SK-N-DZ (cell line): ENCODE results near the gene C3orf20.

Experiments used
- DNase-seq: peaks from one replicate; pipeline ENCODE4 v3.0.0-alpha.2; 2015; ENCODE audit warnings: low spot score

The C3orf20 gene

GRCh38 chr3:14810801-14811661, 136.1 kb downstream of the C3orf20 start:
- DNase-seq = no peak

DNA sequence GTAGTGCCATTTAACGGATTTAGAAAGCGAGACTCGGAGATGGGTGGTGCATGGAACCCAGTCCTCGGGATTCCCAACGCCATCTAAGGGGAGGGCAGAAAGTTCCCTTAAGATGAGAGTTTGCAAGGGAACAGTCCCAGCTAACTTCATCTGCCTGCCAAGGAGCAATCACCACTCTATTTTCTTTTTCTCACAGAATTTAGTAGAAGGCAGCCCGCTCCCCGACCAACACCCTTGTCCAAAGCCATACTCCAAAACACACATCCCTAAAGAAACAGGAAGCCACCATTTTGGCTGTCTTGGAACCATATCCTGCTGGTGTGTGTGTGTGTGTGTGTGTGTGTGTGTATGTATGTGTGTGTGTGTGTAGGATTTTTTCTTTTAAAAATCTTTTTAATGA, 136.7 kb downstream of the C3orf20 start:
- no peak for DNase-seq

GRCh38 chr3:14812196-14812790, 137.4 kb downstream of the C3orf20 start:
- DNase-seq = no peak

DNA sequence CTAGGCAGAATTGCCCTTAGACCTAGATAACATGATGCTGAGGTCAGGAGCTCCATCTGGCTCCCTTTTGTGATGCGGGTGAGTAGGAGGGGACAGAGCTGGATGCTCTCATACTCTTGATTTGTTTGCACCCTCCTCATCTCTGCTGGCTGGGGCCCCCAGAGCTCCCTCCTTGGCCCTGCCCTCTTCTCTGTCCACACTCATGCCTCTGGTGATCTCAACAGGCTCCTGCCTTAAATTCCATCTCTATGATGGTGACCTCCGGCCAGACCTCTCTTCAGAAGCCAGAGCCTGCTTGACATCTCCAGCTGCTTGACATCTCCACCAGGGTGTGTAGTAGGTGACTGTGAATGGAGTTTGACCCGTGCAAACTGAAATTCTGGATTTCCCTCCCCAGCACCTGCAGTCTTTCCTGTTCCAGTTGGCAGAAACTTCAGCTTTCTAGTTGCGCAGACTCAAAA, 139.5 kb downstream of the C3orf20 start:
- DNase-seq = no peak

- DNase-seq = no peak
Observed at GRCh38 chr3:14816359-14816758, 141.4 kb downstream of the C3orf20 start.

GRCh38 chr3:14818804-14819500, 144.0 kb downstream of the C3orf20 start, which contains the start of gene FGD5:
Gene FGD5 (plus strand): TSS chr3:14818962. CDS start chr3:14819072, 110 bp downstream.
- DNase-seq = no peak

GRCh38 chr3:14819671-14820070, 144.7 kb downstream of the C3orf20 start:
- DNase-seq = no peak

- no peak for DNase-seq
Observed at GRCh38 chr3:14820156-14820555, 145.2 kb downstream of the C3orf20 start.

DNA sequence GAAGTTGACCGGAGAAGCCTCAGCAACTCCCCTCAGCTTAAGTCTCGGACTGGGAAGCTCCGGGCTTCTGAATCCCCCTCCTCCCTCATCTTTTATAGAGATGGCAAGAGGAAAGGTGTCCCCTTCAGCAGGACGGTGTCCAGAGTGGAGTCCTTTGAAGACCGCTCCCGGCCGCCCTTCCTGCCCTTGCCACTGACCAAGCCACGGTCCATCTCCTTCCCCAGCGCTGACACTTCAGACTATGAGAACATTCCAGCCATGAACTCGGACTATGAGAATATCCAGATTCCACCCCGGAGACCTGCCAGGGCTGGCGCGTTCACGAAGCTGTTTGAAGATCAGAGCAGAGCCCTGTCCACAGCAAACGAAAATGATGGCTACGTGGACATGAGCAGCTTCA, 146.2 kb downstream of the C3orf20 start:
- no peak for DNase-seq

- DNase-seq = no peak
Observed at GRCh38 chr3:14822134-14822533, 147.2 kb downstream of the C3orf20 start.
